Endothelial cell of umbilical vein (primary cell): Measurements from ENCODE around the gene GATD1.

Experiments used
- FOS ChIP-seq: IDR thresholded peaks from 2 replicates; pipeline ENCODE4 v1.6.1; 2011; ENCODE audit warnings: mild to moderate bottlenecking, low read length, moderate library complexity, borderline replicate concordance; ENCODE audit not compliant: insufficient read depth
- MAX ChIP-seq: IDR thresholded peaks from 2 replicates; pipeline ENCODE4 v1.6.1; 2011; ENCODE audit not compliant: insufficient read depth, insufficient read length
- POLR2A ChIP-seq: IDR thresholded peaks from 2 replicates; pipeline ENCODE4 v1.6.1; 2012; ENCODE audit warnings: low read depth, mild to moderate bottlenecking, control low read depth, low read length
- POLR2AphosphoS5 ChIP-seq: IDR thresholded peaks from 2 replicates; pipeline ENCODE4 v1.6.1; 2012; ENCODE audit warnings: low read depth, mild to moderate bottlenecking, control low read depth, low read length, moderate library complexity; ENCODE audit not compliant: insufficient read depth
- TF ChIP-seq, protein P1 (sequence below), 2 donors: IDR thresholded peaks; 1 replicate in 1 of 2; 2 replicates in 1 of 2; pipeline ENCODE4 v1.5.1; 2011; ENCODE audit warnings: low read length in 2 of 2, mild to moderate bottlenecking in 2 of 2, moderate library complexity in 2 of 2, control low read depth in 1 of 2, inconsistent platforms in 1 of 2, low read depth in 1 of 2; ENCODE audit not compliant: insufficient read depth in 1 of 2; ENCODE audit errors: extremely low read depth in 1 of 2

- no peak for TF ChIP-seq POLR2A
- TF ChIP-seq POLR2AphosphoS5, result no peak
- TF ChIP-seq, protein P1, sequence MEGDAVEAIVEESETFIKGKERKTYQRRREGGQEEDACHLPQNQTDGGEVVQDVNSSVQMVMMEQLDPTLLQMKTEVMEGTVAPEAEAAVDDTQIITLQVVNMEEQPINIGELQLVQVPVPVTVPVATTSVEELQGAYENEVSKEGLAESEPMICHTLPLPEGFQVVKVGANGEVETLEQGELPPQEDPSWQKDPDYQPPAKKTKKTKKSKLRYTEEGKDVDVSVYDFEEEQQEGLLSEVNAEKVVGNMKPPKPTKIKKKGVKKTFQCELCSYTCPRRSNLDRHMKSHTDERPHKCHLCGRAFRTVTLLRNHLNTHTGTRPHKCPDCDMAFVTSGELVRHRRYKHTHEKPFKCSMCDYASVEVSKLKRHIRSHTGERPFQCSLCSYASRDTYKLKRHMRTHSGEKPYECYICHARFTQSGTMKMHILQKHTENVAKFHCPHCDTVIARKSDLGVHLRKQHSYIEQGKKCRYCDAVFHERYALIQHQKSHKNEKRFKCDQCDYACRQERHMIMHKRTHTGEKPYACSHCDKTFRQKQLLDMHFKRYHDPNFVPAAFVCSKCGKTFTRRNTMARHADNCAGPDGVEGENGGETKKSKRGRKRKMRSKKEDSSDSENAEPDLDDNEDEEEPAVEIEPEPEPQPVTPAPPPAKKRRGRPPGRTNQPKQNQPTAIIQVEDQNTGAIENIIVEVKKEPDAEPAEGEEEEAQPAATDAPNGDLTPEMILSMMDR (IDR thresholded peaks at IDR 0.05; ENCODE audit: extremely low read depth in 1 of 2, insufficient read depth in 1 of 2, low read depth in 1 of 2, low read length in 2 of 2), result no peak
- TF ChIP-seq FOS, result no peak
- TF ChIP-seq MAX, result no peak
These were observed 10.4 kb downstream of the GATD1 start for GRCh38 chr11:766936-767210.
